Uterus (tissue), 4 donors: ENCODE data around the gene ZFYVE21. TPM values are rescaled to one million over a fixed set of nuclear protein-coding genes. Genes with fewer than 3 reads are reported as not detected.

Experiments
- DNase-seq, 2 donors: peaks; one replicate each; pipeline ENCODE4 v3.0.0-alpha.2; 2019 to 2020
- H3K27ac ChIP-seq, 2 donors: fragments of 200-600 bp; sonication (generic); 1 replicate in 1 of 2; 2 replicates in 1 of 2; pipeline ENCODE4 v1.5.1; 2016 to 2018
- H3K27me3 ChIP-seq, 2 donors: fragments of 200-600 bp; sonication (generic); one replicate each; pipeline ENCODE4 v1.5.1; 2018 to 2019; ENCODE audit warnings: control low read depth in 1 of 2
- H3K36me3 ChIP-seq, 2 donors: fragments of 200-600 bp; sonication (generic); one replicate each; pipeline ENCODE4 v1.5.1; 2019; ENCODE audit warnings: control low read depth in 1 of 2
- H3K4me1 ChIP-seq, 2 donors: fragments of 200-600 bp; sonication (generic); one replicate each; pipeline ENCODE4 v1.5.1; 2018 to 2019; ENCODE audit warnings: control low read depth in 1 of 2
- H3K4me3 ChIP-seq, 2 donors: fragments of 200-600 bp; sonication (generic); 1 replicate in 1 of 2; 2 replicates in 1 of 2; pipeline ENCODE4 v1.5.1; 2018 to 2019; ENCODE audit warnings: mild to moderate bottlenecking in 1 of 2
- H3K9me3 ChIP-seq, 2 donors: fragments of 200-600 bp; sonication (generic); one replicate each; pipeline ENCODE4 v1.5.1; 2019; ENCODE audit warnings: control low read depth in 1 of 2
- POLR2A ChIP-seq, 2 donors: fragments of 450-650 bp; IDR thresholded peaks; one replicate each; pipeline ENCODE4 v1.6.1; 2016; ENCODE audit warnings: antibody characterized with exemption in 2 of 2, mild to moderate bottlenecking in 1 of 2, moderate library complexity in 1 of 2
- intact Hi-C: fragments of 100-400 bp; cut with DNase I; formaldehyde crosslinking; loops from one replicate; pipeline ENCODE4 v1.15.1; 2023; ENCODE audit warnings: low total_unique reads
- total RNA-seq, 4 donors: library from RNA; depleted of rRNA in 3 of 4; stranded (reverse); fragments of >200 nt in 3 of 4; gene quantifications; one replicate each; pipeline versions ENCODE4 v1.1.0 to v1.2.4, GENCODE V29; 2014 to 2023
- TF ChIP-seq, protein P1 (sequence below), 4 experiments: fragments of 200-600 bp in 2 of 4; fragments of 450-650 bp in 2 of 4; sonication (generic) in 2 of 4; IDR thresholded peaks; one replicate each; pipeline ENCODE4 v1.5.1; 2016 to 2019; ENCODE audit warnings: antibody characterized with exemption in 4 of 4, mild to moderate bottlenecking in 2 of 4, moderate library complexity in 1 of 4
- donor health status: DM: yes; HTN: yes; CAD: no.

The ZFYVE21 gene
- total RNA-seq, 4 donors from 2014 or later = 73.2 to 276 (median 103) TPM

DNA sequence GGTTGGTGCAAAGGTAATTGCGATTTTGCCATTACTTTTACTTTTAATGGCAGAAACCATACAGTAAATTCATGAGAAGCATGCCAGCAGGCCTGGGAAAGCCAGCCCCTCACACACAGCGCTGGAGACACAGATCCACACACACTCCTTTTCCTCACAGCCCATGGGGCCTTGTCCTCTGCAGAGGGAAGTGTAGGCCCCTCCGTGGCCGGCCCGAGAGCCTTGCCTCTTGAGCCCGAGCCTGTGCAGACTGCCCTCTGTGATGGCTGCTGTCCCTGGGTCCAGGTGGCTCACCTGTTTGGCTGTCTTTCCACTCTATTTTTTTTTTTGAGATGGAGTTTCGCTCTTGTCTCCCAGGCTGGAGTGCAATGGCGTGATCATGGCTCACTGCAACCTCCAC is 39.7 kb upstream of the ZFYVE21 start:
- Histone ChIP-seq H3K27ac (no peak overlapping the region), H3K27me3 (no peaks in the 10 kb centered on the region), H3K36me3 (no peaks in the 10 kb centered on the region), H3K4me3 (no peak overlapping the region), H3K4me1 (no peaks in the 10 kb centered on the region), H3K9me3 (no peaks in the 10 kb centered on the region)
- TF ChIP-seq POLR2A (IDR thresholded peaks at IDR 0.05) = no peak
- TF ChIP-seq, protein P1, sequence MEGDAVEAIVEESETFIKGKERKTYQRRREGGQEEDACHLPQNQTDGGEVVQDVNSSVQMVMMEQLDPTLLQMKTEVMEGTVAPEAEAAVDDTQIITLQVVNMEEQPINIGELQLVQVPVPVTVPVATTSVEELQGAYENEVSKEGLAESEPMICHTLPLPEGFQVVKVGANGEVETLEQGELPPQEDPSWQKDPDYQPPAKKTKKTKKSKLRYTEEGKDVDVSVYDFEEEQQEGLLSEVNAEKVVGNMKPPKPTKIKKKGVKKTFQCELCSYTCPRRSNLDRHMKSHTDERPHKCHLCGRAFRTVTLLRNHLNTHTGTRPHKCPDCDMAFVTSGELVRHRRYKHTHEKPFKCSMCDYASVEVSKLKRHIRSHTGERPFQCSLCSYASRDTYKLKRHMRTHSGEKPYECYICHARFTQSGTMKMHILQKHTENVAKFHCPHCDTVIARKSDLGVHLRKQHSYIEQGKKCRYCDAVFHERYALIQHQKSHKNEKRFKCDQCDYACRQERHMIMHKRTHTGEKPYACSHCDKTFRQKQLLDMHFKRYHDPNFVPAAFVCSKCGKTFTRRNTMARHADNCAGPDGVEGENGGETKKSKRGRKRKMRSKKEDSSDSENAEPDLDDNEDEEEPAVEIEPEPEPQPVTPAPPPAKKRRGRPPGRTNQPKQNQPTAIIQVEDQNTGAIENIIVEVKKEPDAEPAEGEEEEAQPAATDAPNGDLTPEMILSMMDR (IDR thresholded peaks at IDR 0.05) = no peak
- intact Hi-C loops = no loop called here
- DNase-seq = no peak

GRCh38 chr14:103676881-103677675 is 38.5 kb upstream of the ZFYVE21 start:
- no peak overlapping the region for H3K27ac ChIP-seq
- H3K36me3 ChIP-seq = no peaks in the 10 kb centered on the region
- no peaks in the 10 kb centered on the region for H3K27me3 ChIP-seq
- no peak for TF ChIP-seq POLR2A (IDR thresholded peaks at IDR 0.05)
- TF ChIP-seq, protein P1 (IDR thresholded peaks at IDR 0.05) = no peak
- no peaks in the 10 kb centered on the region for H3K4me1 ChIP-seq
- no peak for DNase-seq
- H3K9me3 ChIP-seq = no peaks in the 10 kb centered on the region
- H3K4me3 ChIP-seq = no peak overlapping the region
- intact Hi-C loops = no loop called here

DNA sequence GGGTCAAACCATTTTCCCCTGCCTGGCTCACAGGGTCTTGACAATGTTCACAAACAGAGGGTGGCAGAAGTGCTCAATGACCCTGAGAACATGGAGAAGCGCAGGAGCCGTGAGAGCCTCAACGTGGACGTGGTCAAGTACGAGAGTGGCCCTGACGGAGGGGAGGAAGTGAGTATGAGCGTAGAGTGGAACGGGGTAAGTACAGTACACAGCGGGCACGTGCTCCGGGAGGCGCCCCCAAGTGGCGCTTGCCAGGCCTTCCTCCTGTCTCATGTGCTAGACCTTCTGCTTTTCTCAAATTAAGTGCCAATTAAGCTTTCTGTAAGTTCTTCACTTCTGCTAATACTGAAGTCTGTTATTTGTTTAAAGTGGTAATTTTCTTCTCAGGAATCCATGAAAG is 36.3 kb upstream of the ZFYVE21 start:
- Histone ChIP-seq H3K36me3 (no peaks in the 10 kb centered on the region), H3K9me3 (no peaks in the 10 kb centered on the region), H3K4me1 (no peaks in the 10 kb centered on the region), H3K27ac (no peak overlapping the region), H3K4me3 (no peak overlapping the region), H3K27me3 (no peaks in the 10 kb centered on the region)
- TF ChIP-seq, protein P1 (IDR thresholded peaks at IDR 0.05) = peak; percentile 13 to 26 (median 22)
- TF ChIP-seq POLR2A (IDR thresholded peaks at IDR 0.05) = no peak
- DNase-seq = no peak
- intact Hi-C loops = no loop called here

- intact Hi-C loops = no loop called here
- Histone ChIP-seq H3K4me1 (no peaks in the 10 kb centered on the region), H3K27ac (no peak overlapping the region), H3K9me3 (no peaks in the 10 kb centered on the region), H3K36me3 (no peaks in the 10 kb centered on the region), H3K4me3 (no peak overlapping the region), H3K27me3 (no peaks in the 10 kb centered on the region)
- no peak for TF ChIP-seq POLR2A (IDR thresholded peaks at IDR 0.05)
- TF ChIP-seq, protein P1 (IDR thresholded peaks at IDR 0.05) = no peak
- no peak for DNase-seq
Measured at GRCh38 chr14:103680491-103681231, 34.9 kb upstream of the ZFYVE21 start.

DNA sequence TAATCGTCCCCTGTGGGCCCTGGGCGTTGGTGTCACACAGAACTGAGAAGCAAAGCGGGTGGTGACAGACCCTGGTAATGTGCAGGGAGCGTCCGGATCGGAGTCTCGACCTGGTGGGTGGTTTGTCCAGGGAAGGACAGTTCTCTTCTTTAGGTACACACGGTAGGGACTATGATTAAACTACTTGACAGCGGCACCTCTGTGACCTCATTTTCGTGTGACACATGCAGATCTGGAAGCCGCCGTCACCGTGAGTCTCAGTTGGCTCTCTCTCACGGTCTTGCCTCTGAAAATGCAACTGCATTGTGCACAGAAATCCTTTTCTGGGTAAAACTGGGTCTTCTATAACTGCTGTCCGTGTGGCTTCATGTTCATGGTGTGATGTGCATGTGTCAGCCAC is 32.5 kb upstream of the ZFYVE21 start:
- intact Hi-C loops = no loop called here
- H3K4me3 ChIP-seq = no peak overlapping the region
- no peaks in the 10 kb centered on the region for H3K9me3 ChIP-seq
- TF ChIP-seq, protein P1 (IDR thresholded peaks at IDR 0.05) = no peak
- no peak for TF ChIP-seq POLR2A (IDR thresholded peaks at IDR 0.05)
- no peak overlapping the region for H3K27ac ChIP-seq
- DNase-seq = no peak
- no peaks in the 10 kb centered on the region for H3K4me1 ChIP-seq
- H3K27me3 ChIP-seq = no peaks in the 10 kb centered on the region
- no peaks in the 10 kb centered on the region for H3K36me3 ChIP-seq
